Transverse colon (tissue), 4 donors: ENCODE results near the gene SAMD1. TPM values are rescaled to one million over a fixed set of nuclear protein-coding genes. Genes with fewer than 3 reads are reported as not detected.

Experiments used
- DNase-seq: peaks from one replicate; pipeline ENCODE4 v3.0.0-alpha.2; 2019
- H3K27ac ChIP-seq, 4 donors: fragments of 200-600 bp; sonication (generic); 2 replicates each; pipeline ENCODE4 v1.5.1; 2016 to 2018; ENCODE audit warnings: inconsistent platforms in 4 of 4
- H3K27me3 ChIP-seq: fragments of 200-600 bp; sonication (generic); 2 replicates; pipeline ENCODE4 v1.5.1; 2017; ENCODE audit warnings: inconsistent platforms
- H3K36me3 ChIP-seq, 4 donors: fragments of 200-600 bp; sonication (generic); 2 replicates each; pipeline ENCODE4 v1.5.1; 2017 to 2019; ENCODE audit warnings: inconsistent platforms in 4 of 4
- H3K4me1 ChIP-seq, 4 donors: fragments of 200-600 bp; sonication (generic); 2 replicates each; pipeline ENCODE4 v1.5.1; 2017 to 2020; ENCODE audit warnings: inconsistent platforms in 4 of 4
- H3K4me3 ChIP-seq, 4 donors: fragments of 200-600 bp; sonication (generic); 1 replicate in 1 of 4; 2 replicates in 3 of 4; pipeline versions ENCODE4 v1.5.1 to v1.6.1; 2017 to 2019; ENCODE audit warnings: inconsistent platforms in 4 of 4
- H3K9me3 ChIP-seq, 2 donors: fragments of 200-600 bp; sonication (generic); 2 replicates each; pipeline ENCODE4 v1.5.1; 2017 to 2019; ENCODE audit warnings: inconsistent platforms in 2 of 2
- CTCF ChIP-seq, 5 experiments: fragments of 200-600 bp in 3 of 5; fragments of 450-650 bp in 2 of 5; sonication (generic) in 3 of 5; IDR thresholded peaks; 1 replicate in 2 of 5; 2 replicates in 3 of 5; pipeline ENCODE4 v1.5.1; 2016 to 2017; ENCODE audit warnings: antibody characterized with exemption in 5 of 5, inconsistent platforms in 3 of 5, mild to moderate bottlenecking in 2 of 5, moderate library complexity in 1 of 5
- EP300 ChIP-seq: sonication (generic); formaldehyde crosslinking; IDR thresholded peaks from one replicate; pipeline ENCODE4 v1.6.1; 2017; ENCODE audit warnings: antibody characterized with exemption, low read depth
- POLR2A ChIP-seq: fragments of 450-650 bp; IDR thresholded peaks from one replicate; pipeline ENCODE4 v1.6.1; 2016; ENCODE audit warnings: antibody characterized with exemption, mild to moderate bottlenecking, moderate library complexity
- POLR2AphosphoS5 ChIP-seq, 3 donors: sonication (generic); formaldehyde crosslinking; IDR thresholded peaks; one replicate each; pipeline ENCODE4 v1.6.1; 2016; ENCODE audit warnings: antibody characterized with exemption in 3 of 3
- WGBS, 2 donors: methylation state at CpG; one replicate each; pipeline ENCODE4 v1.1.5; 2018; ENCODE audit warnings: low coverage in 1 of 2; 5-methylcytosine and 5-hydroxymethylcytosine counted together
- in situ Hi-C, 4 donors: fragments of 200-750 bp; cut with MboI; loops; one replicate each; pipeline versions ENCODE4 v1.15.0 to v1.15.1; 2017; ENCODE audit warnings: low sequenced_read_pairs in 3 of 4, low pct_ligation_motif_present in 1 of 4, low pct_unique_long_range_greater_than_20kb in 1 of 4
- intact Hi-C: fragments of 100-400 bp; cut with DNase I; formaldehyde crosslinking; loops from one replicate; pipeline ENCODE4 v1.15.1; 2023; ENCODE audit warnings: low total_unique reads
- total RNA-seq, 4 donors: library from RNA; depleted of rRNA; stranded (reverse); fragments of >200 nt; gene quantifications; one replicate each; pipeline ENCODE4 v1.1.0, GENCODE V29; 2016

SAMD1 gene
- total RNA-seq, 4 donors from 2014 or later = 7.6 to 37.5 (median 36.8) TPM

- intact Hi-C loops (no loop called here), in situ Hi-C loops (no loop called here)
- Histone ChIP-seq H3K36me3 (peaks cover 0 to 25% (median 8%) of the 10 kb centered on the region in 4 donors), H3K4me1 (peaks cover 0 to 18% (median 0%) of the 10 kb centered on the region in 4 donors), H3K9me3 (no peaks in the 10 kb centered on the region), H3K4me3 (no peak overlapping the region), H3K27me3 (no peaks in the 10 kb centered on the region), H3K27ac (no peak overlapping the region)
- DNase-seq = no peak
- TF ChIP-seq POLR2AphosphoS5 (IDR thresholded peaks at IDR 0.05) (no peak), POLR2A (no peak), EP300 (no peak), CTCF (IDR thresholded peaks at IDR 0.05) (no peak)
- WGBS, 2 donors = 81 to 93% methylated on average over 4 to 10 of the region's 10 CpGs
Measured at GRCh38 chr19:14102756-14103155, 12.2 kb upstream of the SAMD1 start.

GRCh38 chr19:14102102-14102696 lies 11.6 kb upstream of the SAMD1 start:
- H3K4me1 ChIP-seq = peaks cover 0 to 15% (median 0%) of the 10 kb centered on the region in 4 donors
- in situ Hi-C loops = no loop called here
- peaks cover 0 to 25% (median 10%) of the 10 kb centered on the region in 4 donors for H3K36me3 ChIP-seq
- WGBS, 2 donors = 82 to 90% methylated on average over 2 to 11 of the region's 11 CpGs
- H3K9me3 ChIP-seq = no peaks in the 10 kb centered on the region
- H3K27me3 ChIP-seq = no peaks in the 10 kb centered on the region
- no peak overlapping the region for H3K27ac ChIP-seq
- intact Hi-C loops = no loop called here
- no peak for TF ChIP-seq CTCF (IDR thresholded peaks at IDR 0.05)
- no peak for TF ChIP-seq POLR2A
- no peak for TF ChIP-seq POLR2AphosphoS5 (IDR thresholded peaks at IDR 0.05)
- TF ChIP-seq EP300 = no peak
- no peak for DNase-seq
- no peak overlapping the region for H3K4me3 ChIP-seq

GRCh38 chr19:14101003-14101545 lies 10.5 kb upstream of the SAMD1 start:
- no peak for DNase-seq
- Histone ChIP-seq H3K27me3 (no peaks in the 10 kb centered on the region), H3K36me3 (peaks cover 0 to 25% (median 10%) of the 10 kb centered on the region in 4 donors), H3K9me3 (no peaks in the 10 kb centered on the region), H3K4me3 (no peak overlapping the region), H3K4me1 (peaks cover 0 to 13% (median 0%) of the 10 kb centered on the region in 4 donors), H3K27ac (no peak overlapping the region)
- WGBS, 2 donors = 91% methylated on average over 6 of the region's 6 CpGs; no CpG with 5 or more reads in 1 of the 2 donors
- TF ChIP-seq EP300 (no peak), CTCF (IDR thresholded peaks at IDR 0.05) (no peak), POLR2AphosphoS5 (IDR thresholded peaks at IDR 0.05) (no peak), POLR2A (no peak)
- in situ Hi-C loops = no loop called here
- intact Hi-C loops = no loop called here

GRCh38 chr19:14097532-14098151 lies 7.1 kb upstream of the SAMD1 start:
- Histone ChIP-seq H3K9me3 (no peaks in the 10 kb centered on the region), H3K36me3 (peaks cover 0 to 24% (median 10%) of the 10 kb centered on the region in 4 donors), H3K27me3 (no peaks in the 10 kb centered on the region), H3K4me1 (no peaks in the 10 kb centered on the region), H3K4me3 (no peak overlapping the region), H3K27ac (no peak overlapping the region)
- DNase-seq = no peak
- peak in 1 of 5 experiments; percentile 9 for TF ChIP-seq CTCF (IDR thresholded peaks at IDR 0.05)
- TF ChIP-seq EP300 = no peak
- intact Hi-C loops = no loop called here
- 84% methylated on average over 21 of the region's 21 CpGs; no CpG with 5 or more reads in 1 of the 2 donors for WGBS, 2 donors
- in situ Hi-C loops = no loop called here
